ENCODE measurements around the gene ACP1.

The ACP1 gene

DNA sequence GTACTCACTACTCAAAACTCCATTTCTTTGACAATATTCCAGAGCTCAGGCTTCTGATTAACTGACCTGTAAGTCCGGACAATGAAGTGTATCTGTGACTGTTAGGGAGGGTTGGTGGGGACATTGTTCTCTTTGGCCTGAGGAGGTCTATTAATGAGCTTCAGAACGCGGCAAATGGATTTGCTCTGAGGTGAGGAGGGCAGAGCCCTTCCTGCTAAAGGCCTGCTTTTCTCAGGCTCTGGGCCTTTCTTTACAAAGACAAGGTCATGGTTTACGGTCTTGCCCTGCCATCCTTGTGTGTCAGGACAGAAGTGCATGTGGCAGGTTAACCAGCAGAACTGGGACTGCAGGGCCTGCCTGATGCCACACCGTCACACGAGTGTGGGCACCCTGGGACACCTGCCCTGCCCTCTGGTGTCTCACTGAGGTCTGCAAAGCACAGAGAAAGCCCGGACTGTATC is 15.9 kb downstream of the ACP1 start:
- DNase-seq (ENCODE audit: low read depth): no peak

DNA sequence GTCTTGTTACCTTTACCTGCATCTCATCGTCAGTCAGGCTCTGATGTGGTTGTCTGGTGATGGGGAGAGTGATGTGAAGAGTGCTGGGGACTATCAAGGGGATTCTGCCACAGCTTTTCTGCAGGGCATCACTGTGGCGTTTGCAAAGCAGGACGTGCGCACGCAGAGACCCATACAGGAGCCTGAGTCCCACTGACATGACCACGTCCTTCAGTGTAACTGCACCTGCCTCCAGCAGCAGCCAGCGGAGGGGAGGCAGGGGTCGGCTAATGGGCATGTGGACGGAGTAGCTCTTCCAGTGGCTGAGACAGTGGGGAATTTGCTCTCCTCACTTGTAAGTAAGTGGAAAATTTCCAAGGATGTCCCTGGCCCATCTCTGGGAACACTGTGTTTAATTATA is 16.6 kb downstream of the ACP1 start:
- DNase-seq (ENCODE audit: low read depth): no peak

DNA sequence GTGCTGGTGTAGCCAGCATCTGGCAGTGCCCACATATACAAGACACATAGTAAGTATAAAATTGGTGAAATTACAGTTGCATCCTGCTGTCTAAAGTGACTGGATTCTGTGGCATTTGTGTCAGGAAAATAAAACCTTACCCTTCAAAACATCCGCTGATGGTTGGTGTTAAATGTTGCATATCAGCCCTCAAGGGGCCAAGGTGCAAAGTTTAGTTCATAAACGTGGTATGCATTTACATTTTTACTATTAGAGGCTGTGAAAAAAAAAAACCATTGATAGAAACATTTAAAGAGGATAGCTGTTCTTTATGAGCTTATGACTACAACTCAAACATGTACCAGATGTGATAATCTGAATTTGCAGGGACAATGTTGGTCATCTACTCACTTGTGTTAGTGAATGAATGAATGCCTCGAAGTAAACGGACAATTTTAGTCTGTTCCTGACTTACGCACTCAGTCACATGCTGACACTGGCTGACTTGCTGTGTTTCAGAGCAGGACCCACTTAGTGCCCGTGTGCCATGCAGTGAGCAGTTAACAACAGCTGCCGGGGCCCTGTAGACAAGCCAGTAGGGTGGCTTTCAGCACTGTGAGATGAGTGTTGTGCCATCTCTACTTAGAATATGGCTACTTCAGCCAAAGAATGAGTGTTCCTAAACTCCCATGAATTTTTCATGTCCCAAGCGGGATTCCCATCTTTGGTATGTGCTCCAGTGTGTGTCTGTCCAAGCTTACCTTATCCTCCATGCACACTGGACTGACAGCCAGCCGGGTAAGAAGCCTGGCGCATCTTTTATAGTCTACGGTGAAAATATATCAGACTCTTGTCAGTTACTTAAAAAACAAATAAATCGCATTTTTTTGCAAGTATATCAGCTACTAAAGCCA is 17.9 kb downstream of the ACP1 start:
- DNase-seq (ENCODE audit: low read depth): no peak

DNA sequence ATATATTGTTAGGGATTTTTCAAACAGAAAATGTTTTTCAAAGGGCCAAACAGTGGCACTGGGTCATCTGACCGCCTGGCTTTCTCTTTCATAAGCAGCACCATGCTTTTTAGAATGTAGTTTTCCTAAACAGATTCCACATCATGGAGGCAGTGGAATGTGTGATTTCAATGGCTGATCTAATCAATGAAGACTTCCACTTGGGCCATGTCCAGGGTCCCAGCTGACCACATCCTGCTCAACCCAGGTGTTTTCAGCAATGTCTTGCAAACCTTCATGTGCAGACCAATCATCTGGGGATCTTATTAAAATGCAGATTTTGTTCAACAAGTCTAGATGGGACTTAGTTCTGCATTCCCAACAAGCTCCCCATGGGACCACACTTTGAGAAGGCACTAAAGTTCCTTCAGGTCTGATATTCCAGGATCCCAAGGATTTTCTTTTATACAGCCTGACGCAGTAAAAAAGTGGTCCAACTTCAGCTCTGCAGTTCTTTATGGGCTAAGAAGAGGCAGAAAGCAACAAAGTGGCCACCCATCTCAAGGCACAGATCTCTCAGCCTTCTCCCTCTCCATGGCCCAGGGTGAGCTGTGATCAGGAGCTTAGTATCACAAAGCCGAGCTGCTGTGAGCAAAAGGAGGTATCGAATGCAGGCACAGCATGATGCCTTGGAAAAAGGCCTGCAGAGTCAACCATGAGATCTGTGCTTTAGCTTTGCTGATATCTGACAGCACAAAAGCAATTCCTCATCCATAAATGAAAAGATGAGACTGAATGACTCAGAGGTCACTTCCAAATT is 19.4 kb downstream of the ACP1 start:
- DNase-seq (ENCODE audit: low read depth): no peak

DNA sequence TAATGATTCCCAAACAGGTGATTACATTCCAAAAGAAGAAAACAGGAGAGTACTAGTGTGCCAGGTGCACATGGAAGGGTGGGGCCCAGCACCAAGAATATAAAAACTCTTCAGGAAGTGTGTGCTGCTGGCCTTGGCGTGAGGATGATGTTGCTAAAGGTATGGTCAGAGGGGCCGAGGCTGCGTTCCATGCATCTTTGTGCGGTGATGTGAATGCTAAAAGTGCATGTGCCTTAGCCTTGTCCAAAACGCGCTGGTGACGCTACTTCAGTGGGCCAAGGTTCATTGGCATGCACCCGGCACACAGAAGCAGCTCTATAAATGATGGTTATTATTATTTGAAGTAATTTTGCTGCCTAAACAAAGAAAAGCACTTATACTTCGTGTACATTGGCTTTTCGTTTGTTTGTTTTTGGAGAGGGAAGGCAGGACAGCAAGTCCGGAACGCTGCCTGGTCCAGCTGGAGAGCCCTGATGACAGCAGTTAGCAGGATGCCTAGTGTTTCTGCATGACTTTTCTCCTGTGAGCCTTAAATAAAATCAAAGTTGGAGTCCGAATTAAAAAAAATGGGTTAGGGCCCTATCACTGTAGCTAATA is 20.2 kb downstream of the ACP1 start:
- no peak for DNase-seq (ENCODE audit: low read depth)

DNA sequence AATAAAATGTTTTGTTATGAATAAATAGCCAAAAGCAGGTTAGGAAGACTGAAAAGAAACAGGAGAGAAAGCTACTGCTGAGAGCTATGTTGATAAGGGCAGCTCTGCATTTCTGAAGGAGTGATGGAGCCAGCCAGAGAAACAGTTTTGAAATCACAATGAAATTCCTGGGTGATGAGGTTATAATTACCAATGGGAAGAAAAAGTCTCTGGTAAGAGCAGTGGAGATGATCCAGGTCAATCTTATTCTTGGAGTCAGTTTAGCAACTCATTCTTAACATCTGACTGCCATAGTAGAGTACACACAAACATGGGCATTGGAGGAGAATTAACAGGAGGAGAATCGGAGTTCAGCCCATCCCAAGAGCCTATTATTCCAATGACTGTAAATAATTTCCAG is 20.8 kb downstream of the ACP1 start:
- DNase-seq (ENCODE audit: low read depth): no peak

DNA sequence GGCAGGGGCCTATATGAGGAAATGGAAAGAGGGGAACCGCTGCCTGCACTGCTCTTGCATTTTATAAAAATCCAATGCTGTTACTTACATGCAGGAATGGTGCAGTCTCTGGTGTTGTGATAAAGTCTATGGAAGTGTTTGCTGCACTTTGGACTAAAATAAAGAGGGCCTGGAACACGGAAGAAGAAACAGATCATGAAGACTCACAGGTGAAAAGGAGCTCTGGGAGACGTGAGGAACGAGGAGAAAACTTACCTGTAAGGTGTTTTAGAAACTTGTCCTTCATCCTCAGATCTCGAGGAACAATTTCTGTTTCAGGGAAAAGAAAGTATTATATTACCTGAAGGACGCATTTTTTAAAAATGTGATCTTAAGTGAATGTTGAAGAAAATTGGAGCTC is 21.3 kb downstream of the ACP1 start:
- no peak for DNase-seq (ENCODE audit: low read depth)

DNA sequence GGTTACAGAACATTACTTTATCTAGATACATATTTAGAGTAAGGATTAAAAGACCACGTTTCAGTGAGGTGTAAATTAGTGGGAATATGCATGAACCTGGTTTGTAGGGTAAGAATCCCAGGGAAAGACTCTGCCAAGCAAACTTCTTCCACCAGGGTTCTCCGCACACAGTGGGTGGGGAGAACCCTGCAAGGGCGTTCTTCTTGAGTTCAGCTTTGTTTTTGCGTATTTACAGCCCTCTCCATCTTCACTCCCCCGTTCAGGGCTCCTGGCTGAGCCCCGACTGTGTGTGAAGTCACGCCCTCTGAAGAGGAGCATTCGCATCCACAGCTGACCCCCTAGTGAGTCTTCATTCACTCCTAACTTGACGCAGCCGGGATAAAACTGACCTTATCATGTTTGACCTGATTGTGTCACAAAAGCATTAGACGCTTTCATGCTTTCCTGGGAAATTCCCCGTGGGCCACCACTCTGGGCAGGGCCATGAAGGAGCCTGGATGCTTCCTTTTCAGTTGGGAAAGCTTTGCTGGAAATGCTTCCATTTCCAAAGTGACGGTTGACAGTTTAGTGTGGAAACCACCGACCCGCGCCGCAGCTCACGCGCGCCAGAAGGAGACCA is 22.1 kb downstream of the ACP1 start:
- DNase-seq (ENCODE audit: low read depth): no peak

DNA sequence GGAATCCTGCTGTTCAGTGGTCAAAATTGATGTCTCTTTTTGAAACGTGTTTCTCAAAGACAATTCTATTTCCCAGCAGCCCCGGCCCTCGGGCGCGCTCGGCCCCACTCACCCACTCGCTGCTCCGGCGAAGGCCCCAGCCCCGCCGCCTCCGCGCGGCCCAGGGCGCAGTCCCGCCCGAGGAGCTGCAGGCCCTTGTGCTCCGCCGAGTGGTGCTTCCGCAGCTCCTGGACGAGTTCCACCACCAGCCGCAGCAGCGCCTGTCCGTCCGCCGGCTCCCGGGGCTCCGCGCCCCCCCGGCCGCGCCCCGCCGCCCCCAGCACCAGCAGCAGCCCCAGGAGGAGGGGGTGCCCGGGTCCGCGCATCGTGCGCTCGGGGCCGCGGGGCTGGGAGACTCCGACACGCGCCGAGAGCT is 22.7 kb downstream of the ACP1 start:
- DNase-seq (ENCODE audit: low read depth): no peak

DNA sequence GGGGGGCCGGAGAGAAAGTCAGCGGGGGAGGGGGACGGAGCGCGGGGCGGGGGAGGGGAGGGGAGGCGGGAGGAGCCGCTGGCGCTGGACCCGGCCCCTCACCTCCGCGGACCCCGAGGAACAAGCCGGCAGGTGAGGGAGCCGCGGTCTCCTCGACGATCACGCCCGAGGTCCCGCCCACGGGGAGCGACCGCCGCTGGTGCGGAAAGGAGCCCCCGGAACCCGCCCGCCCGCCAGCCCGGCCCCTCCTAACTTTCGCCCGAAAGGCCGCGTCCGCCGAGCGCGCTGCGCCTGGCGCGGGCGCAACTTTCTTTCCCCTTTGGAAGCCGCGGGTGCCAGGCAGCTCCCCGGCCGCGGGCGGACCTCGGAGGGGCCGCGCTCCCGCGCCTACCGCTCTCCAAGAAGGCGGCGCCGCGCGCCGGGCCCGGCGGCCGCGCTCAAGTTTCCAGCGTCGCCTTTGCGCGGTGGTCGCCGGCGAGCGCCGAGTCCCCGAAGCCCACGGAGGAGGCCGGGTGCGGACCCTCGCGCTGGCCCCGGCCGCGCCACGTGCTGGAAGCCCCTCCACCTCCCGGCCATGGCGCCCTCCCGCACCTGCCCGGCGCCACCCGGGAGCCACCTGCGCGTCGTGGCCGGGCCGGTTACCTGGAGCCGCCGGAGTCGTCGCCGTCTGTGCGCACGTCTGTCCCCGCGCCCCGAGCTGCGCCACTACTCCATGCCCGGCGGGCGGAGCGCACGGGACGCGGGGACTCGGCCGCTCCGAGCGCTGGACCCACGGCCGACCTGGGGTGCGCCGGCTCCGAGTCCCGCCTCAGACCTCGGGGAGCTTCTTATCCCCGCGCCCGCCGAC is 23.4 kb downstream of the ACP1 start, which contains the start of gene ALKAL2:
Gene ALKAL2, minus strand, starts transcription at position 181 of the 847 bp plus-strand sequence. CDS start 256 bp downstream, outside the sequence.
- DNase-seq (ENCODE audit: low read depth): no peak

DNA sequence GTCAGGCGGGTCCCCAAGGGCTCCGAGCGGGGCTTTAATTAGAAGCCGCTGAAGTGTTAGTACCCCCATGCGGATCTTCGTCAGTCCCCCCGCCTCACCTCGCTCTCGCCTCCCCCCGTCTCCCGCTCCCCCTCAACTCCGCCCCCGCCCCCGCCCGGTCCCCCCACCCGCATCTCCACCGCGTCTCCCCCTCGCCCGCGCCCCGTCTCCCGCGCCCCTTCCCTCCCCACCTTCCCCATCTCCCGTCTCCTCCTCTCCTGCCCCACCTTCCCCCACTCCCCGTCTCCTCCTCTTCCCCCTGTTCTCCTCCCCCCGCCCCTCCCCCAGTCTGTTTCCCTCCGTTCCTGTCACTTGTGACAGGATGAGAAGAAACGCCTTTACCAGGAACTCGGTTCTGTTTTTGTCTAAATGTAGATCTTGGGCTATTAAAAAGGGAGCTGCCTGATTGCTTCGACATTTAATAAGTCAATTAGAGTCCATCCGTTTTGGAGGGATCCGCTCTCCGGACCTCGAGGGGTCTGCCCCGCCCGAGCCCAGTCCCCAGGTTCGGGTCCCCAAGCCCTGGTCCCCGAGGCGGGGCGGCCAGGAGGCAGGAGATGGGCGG is 24.1 kb downstream of the ACP1 start:
- no peak for DNase-seq (ENCODE audit: low read depth)

DNA sequence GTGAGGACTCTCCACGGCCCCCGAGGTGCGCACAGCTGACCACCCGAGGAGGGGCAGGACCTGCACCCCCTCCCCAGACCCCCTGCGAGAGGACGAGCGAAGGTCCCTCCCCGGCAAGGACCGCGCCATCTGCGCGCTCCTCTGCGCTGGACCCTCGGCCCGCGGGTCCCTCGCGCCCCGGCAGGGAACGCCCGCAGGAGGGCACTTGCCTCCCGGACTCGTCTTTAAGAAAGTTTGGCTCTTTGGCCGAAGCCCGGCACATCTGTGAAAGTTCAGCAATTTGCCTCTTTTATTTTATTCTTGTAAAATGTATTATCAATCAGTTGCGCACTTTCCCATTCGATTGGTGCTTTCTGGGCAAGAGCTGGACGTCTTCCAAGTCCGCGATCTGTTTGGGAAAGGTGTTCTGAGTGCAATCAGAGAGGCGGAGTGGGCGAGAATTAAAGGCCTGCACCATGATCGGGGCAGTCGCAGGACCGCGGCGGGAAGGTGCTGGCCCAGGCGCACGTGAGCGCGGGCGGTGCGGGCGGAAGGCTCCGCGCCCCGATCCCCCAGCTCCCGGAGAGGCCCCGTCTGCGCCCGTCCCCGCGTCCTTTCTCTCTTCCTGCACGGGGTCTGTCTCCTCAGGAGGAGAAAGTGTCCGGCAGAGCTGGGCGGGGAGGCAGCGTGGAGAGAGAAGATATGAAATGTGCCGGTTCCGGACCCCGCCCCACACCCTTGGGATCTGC is 24.8 kb downstream of the ACP1 start:
- DNase-seq (ENCODE audit: low read depth): no peak

DNA sequence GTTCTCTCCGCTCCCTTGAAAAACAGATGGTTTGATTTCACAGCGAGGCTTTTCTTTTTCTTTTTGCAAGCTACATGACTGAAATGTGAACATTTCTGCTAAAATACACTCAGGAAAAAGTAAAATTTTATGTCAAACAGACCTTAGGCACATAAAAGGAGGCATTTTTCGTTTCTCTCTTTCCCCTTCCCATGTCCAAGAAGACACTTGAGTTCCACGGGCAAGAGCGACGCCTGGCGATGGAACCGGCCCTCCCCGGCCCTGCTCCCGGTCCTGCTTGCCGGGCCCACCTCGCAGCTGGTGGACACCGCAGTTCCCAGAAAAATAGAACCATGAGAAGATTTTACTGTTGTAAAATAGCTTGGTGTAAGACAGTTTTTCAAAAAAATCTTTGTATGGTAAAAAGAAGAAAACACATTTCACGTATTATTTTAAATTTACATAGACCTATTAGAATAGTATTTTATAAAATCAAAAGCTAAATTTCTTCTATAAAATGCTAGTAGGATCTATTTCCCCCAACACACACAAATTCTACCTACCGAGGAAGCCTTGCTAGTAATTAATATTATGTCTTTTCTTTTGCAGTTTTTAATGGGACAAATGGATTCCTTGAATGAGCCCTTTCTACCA is 25.5 kb downstream of the ACP1 start:
- no peak for DNase-seq (ENCODE audit: low read depth)

DNA sequence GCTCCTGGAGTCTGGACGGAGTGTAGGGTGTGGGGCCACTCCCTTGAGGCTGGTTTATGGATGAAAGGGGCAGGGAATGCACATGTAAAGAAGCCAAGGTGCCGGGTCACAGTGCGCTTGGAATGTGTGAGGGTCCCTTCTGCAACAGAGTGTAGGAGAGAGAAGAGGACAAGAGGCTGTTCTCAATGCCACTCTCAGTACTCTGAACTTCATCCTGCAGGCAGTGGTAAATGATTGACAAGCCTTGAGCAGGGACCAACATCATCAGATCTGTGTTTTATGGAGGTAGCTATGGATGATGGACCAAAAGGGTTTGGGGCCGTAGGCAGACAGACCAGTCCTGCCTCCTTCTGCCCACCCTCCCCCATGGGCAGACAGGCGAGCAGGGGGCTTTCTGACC is 30.3 kb downstream of the ACP1 start:
- DNase-seq (ENCODE audit: low read depth): no peak

DNA sequence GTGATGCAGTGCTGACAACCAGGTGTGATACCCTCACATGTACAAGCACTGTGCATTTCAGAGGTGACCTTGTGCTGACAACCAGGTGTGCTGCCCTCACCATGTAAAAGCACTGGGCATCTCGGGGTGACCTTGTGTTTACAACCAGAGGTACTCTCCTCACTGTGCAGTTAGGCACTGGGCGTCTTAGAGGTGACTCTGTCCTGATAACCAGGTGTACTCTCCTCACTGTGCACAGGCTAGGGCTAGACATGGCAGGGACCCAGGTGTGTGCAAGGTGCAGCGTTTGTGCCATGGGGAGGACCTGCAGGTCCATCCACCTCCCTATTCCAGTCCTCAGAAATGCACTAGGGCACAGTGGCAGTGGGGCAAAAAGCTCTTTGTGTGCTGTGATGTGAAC is 31.6 kb downstream of the ACP1 start:
- no peak for DNase-seq (ENCODE audit: low read depth)

DNA sequence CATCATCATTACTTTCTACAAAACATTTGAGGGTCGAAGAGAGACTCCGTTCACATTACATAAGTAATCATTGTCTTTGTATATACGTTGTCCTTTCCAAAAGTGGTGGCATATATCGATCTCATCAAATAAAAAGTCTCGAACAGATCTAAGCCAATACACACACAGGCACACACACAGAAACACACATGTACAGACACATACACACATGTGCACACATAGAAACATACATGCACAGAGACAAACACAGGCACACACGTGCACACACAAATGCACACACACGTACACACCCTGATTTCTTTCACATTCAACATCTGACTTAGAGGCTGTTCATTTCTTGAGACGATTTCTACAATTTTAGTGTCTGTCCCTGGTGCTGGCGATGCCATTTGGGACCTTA is 40.6 kb downstream of the ACP1 start:
- no peak for DNase-seq (ENCODE audit: low read depth)

DNA sequence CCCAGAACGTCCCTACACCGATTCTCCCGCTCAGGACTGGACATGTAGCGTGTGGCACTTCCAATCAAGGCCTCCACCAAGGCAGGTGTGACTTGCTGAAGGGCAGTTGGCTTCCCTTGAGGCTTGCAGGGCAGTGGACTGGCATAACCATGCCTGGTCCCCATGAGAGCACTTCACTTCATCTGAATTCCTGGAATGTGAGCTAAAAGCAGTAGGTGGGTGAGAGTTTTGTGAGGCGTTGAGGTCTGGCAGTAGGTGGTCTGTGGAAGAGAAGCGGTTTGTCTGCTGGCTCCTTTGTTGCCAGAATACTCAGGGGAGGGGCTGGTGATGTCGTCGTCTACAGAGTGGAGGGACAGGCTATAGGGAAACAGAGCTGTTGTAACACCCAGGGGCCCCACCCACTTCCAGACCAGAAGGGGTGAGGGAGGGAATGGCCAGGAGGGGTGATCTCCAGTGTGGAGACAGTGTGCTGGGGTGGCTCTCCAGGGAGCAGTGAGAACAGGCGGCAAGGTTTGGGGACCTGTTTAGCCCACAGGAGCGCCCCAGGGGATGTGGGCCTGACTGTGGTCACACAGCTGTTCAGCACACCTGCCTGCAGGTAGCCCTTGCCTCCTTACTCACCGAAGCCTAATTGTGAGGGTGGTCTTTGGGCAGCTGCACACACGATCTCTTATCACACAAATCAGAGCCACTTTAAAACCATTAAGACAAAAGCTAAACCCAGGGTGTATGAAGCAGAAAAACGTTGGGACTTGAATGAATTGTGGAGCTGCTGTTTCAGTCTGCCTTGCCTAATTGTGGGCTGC is 44.6 kb downstream of the ACP1 start:
- DNase-seq (ENCODE audit: low read depth): no peak

DNA sequence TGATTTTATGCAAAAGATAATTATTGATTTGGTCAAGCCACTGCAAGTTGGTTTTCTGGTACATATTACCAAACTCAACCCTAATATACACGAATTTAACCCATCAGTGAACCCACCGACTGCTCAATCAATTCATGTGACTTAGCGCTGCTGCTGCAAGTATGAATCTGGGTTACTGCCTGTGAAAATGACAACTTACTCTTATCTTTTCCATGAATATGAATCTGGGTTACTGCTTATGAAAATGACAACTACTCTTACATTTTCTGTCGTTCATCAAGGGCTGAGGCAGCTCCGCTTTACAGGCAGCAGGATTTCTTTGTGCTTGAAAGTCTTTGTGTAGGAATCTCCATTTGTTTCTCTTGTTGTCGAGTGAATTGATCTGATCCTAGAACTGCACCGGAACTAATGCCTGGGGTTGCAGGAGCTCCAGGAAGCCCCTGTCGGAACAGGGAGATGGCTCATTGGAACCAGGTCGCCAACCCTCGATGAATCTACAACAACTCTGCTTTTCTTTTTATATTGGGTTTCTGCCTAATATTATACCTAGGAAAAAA is 45.3 kb downstream of the ACP1 start:
- no peak for DNase-seq (ENCODE audit: low read depth)

DNA sequence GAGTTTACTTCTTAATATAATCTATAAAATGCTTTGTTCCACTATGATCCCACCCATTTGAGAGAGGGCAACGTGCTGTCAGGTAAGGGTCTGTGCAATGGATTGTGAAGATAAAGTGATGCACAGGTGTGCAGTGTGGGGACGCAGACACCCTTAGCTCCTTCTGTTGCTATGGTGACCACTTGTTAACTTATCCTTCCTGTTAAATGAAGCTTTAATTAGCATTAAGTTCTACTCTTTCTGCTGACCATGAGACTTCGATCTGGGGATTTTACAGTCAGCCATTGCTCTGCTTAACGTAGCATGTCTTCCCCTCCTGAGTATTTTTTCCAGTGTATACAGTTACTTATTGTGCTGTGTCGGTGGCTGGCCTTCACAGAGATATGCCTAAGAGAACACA is 46.2 kb downstream of the ACP1 start:
- no peak for DNase-seq (ENCODE audit: low read depth)
